DND-41 (cell line): ENCODE results near the gene ITGAX.

Experiments used
- ATAC-seq: fragments of 200-7000 bp; cut with Tn5 transposase; 3 replicates; pipeline ENCODE4 v1.9.1; 2021; ENCODE audit warnings: low read depth; ENCODE audit not compliant: insufficient read depth
- DNase-seq: peaks from one replicate; pipeline ENCODE4 v3.0.0-alpha.2; 2020
- H2AFZ ChIP-seq: 2 replicates; pipeline ENCODE4 v1.6.0; 2012; ENCODE audit warnings: low read depth, low read length
- H3K27ac ChIP-seq: 2 replicates; pipeline ENCODE4 v1.5.1; 2012; ENCODE audit warnings: low read length, inconsistent platforms
- H3K27me3 ChIP-seq: fragments of 200-600 bp; sonication (generic); 2 replicates; pipeline ENCODE4 v1.6.0; 2012; ENCODE audit warnings: low read length, mild to moderate bottlenecking, inconsistent platforms; ENCODE audit not compliant: insufficient read depth, poor library complexity
- H3K36me3 ChIP-seq: 2 replicates; pipeline ENCODE4 v1.5.1; 2012; ENCODE audit warnings: low read length, inconsistent platforms; ENCODE audit not compliant: insufficient read depth
- H3K4me1 ChIP-seq: 2 replicates; pipeline ENCODE4 v1.5.1; 2012; ENCODE audit warnings: mild to moderate bottlenecking, low read length; ENCODE audit not compliant: insufficient read depth
- H3K4me2 ChIP-seq: 2 replicates; pipeline ENCODE4 v1.6.0; 2012; ENCODE audit warnings: mild to moderate bottlenecking, moderate library complexity, low read length, inconsistent platforms; ENCODE audit not compliant: insufficient read depth
- H3K4me3 ChIP-seq, 2 experiments: fragments of 200-600 bp in 1 of 2; shearing (Covaris generic) in 1 of 2; 2 replicates each; pipeline ENCODE4 v1.5.1; 2012 to 2016; ENCODE audit warnings: inconsistent platforms in 2 of 2, low read length in 2 of 2, mild to moderate bottlenecking in 2 of 2, low read depth in 1 of 2, moderate library complexity in 1 of 2
- H3K79me2 ChIP-seq: 2 replicates; pipeline ENCODE4 v1.6.0; 2012; ENCODE audit warnings: low read length, inconsistent platforms; ENCODE audit not compliant: insufficient read depth
- H3K9ac ChIP-seq: 2 replicates; pipeline ENCODE4 v1.6.0; 2012; ENCODE audit warnings: low read depth, mild to moderate bottlenecking, inconsistent platforms, low read length, moderate library complexity
- H3K9me3 ChIP-seq: 2 replicates; pipeline ENCODE4 v1.5.1; 2012; ENCODE audit warnings: low read length, moderate library complexity, mild to moderate bottlenecking, inconsistent platforms; ENCODE audit not compliant: insufficient read depth, severe bottlenecking
- H4K20me1 ChIP-seq: 2 replicates; pipeline ENCODE4 v1.6.0; 2012; ENCODE audit warnings: low read length; ENCODE audit not compliant: insufficient read depth
- CTCF ChIP-seq: IDR thresholded peaks from 2 replicates; pipeline ENCODE4 v1.5.1; 2012; ENCODE audit warnings: borderline replicate concordance, low read length, moderate library complexity, mild to moderate bottlenecking; ENCODE audit not compliant: poor library complexity, severe bottlenecking; ENCODE audit errors: extremely low read depth
- EZH2 ChIP-seq: IDR thresholded peaks from 3 replicates; pipeline ENCODE4 v1.6.1; 2012; ENCODE audit warnings: borderline replicate concordance, low read depth, mild to moderate bottlenecking, moderate library complexity, low read length, inconsistent platforms; ENCODE audit not compliant: severe bottlenecking

Gene ITGAX

GRCh38 chr16:31423801-31424200 is 68.8 kb downstream of the ITGAX start:
- Histone ChIP-seq H3K4me2 (no peak overlapping the region), H3K4me3 (no peak overlapping the region)
- no peak for ATAC-seq

GRCh38 chr16:31427441-31428278 is 72.7 kb downstream of the ITGAX start:
- no peak for DNase-seq
- H2AFZ ChIP-seq, result no peak overlapping the region

More at GRCh38 chr16:31423801-31424200, 68.8 kb downstream of the ITGAX start:
- Histone ChIP-seq H3K9me3 (no peaks in the 10 kb centered on the region), H3K36me3 (no peaks in the 10 kb centered on the region), H4K20me1 (no peaks in the 10 kb centered on the region), H3K27ac (no peak overlapping the region), H3K79me2 (no peaks in the 10 kb centered on the region), H2AFZ (no peak overlapping the region), H3K4me1 (no peaks in the 10 kb centered on the region), H3K9ac (no peak overlapping the region), H3K27me3 (no peaks in the 10 kb centered on the region)
- DNase-seq, result no peak
- TF ChIP-seq EZH2 (no peak), CTCF (no peak)

DNA sequence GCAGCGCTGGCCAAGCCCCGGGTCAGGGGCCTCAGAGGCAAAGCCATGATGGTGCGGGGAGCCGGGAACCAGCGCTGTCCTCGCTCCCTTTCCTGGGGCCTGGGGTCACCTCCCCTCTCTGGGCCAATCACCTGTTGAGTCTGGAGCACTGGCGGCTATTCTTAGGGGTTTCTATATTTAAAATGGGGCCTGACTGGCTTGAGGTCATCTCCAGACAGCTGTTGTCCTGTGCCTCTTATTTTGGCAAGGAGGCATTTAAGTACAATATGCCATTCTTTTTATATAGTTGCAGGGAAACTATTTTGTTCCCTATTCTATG is 73.3 kb downstream of the ITGAX start, which contains the start of gene COX6A2:
Gene COX6A2 (minus strand): TSS at position 82 of the 319 bp plus-strand sequence. CDS start 35 bp downstream, at position 47.
- TF ChIP-seq EZH2, result no peak
- no peak for TF ChIP-seq CTCF
- Histone ChIP-seq H3K9me3 (no peaks in the 10 kb centered on the region), H3K36me3 (no peaks in the 10 kb centered on the region), H3K4me2 (no peak within 1 kb of the TSS), H3K4me3 (no peak within 1 kb of the TSS), H2AFZ (no peak within 1 kb of the TSS), H3K27me3 (peaks cover 3% of the 10 kb centered on the region), H3K79me2 (no peaks in the 10 kb centered on the region), H3K4me1 (no peaks in the 10 kb centered on the region), H3K27ac (no peak within 1 kb of the TSS), H4K20me1 (no peaks in the 10 kb centered on the region), H3K9ac (no peak within 1 kb of the TSS)
- DNase-seq, result no peak
- ATAC-seq, result no peak

More at GRCh38 chr16:31427441-31428278, 72.7 kb downstream of the ITGAX start:
- TF ChIP-seq CTCF (no peak), EZH2 (no peak)
- H3K27me3 ChIP-seq, result peaks cover 3% of the 10 kb centered on the region
- H3K4me3 ChIP-seq, result no peak overlapping the region
- no peaks in the 10 kb centered on the region for H3K79me2 ChIP-seq
- H3K4me2 ChIP-seq, result no peak overlapping the region
- no peak overlapping the region for H3K9ac ChIP-seq
- H3K36me3 ChIP-seq, result no peaks in the 10 kb centered on the region
- ATAC-seq, result no peak
- H3K4me1 ChIP-seq, result no peaks in the 10 kb centered on the region
- H3K9me3 ChIP-seq, result no peaks in the 10 kb centered on the region
- H3K27ac ChIP-seq, result no peak overlapping the region
- no peaks in the 10 kb centered on the region for H4K20me1 ChIP-seq
